ENCODE results near the gene CNPY4. TPM values are rescaled to one million over a fixed set of nuclear protein-coding genes. Genes with fewer than 3 reads are reported as not detected.

CNPY4 gene
- total and polyA plus RNA-seq, 10 of the 15 experiments (the other 5 are each of a cell fraction or from before 2014, with no cell fraction given), result 2.5 to 9.2 (median 6.8) TPM

GRCh38 chr7:100158229-100159098 is 39.0 kb downstream of the CNPY4 start, which contains the start of gene TRAPPC14 (continued):
- no peak for TF ChIP-seq ZBTB4 (CRISPR knock-in tag; IDR thresholded peaks at IDR 0.05)
- TF ChIP-seq KLF5 (IDR thresholded peaks at IDR 0.05; ENCODE audit: partially characterized antibody), result peak; percentile 61
- TF ChIP-seq TCF12 (IDR thresholded peaks at IDR 0.05; ENCODE audit: low read depth, low read length), result 0 out of 2 replicates have a peak, but pooled peaks have one; percentile 24
- no peak for TF ChIP-seq IRF4 (IDR thresholded peaks at IDR 0.05; ENCODE audit: low read depth, low read length)
- TF ChIP-seq, protein P1, sequence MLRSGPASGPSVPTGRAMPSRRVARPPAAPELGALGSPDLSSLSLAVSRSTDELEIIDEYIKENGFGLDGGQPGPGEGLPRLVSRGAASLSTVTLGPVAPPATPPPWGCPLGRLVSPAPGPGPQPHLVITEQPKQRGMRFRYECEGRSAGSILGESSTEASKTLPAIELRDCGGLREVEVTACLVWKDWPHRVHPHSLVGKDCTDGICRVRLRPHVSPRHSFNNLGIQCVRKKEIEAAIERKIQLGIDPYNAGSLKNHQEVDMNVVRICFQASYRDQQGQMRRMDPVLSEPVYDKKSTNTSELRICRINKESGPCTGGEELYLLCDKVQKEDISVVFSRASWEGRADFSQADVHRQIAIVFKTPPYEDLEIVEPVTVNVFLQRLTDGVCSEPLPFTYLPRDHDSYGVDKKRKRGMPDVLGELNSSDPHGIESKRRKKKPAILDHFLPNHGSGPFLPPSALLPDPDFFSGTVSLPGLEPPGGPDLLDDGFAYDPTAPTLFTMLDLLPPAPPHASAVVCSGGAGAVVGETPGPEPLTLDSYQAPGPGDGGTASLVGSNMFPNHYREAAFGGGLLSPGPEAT (IDR thresholded peaks at IDR 0.05; ENCODE audit: low read depth), result peak; percentile 38; the same call in 1 of the 2 replicates
- TF ChIP-seq ATF7 (IDR thresholded peaks at IDR 0.05; ENCODE audit: low read depth), result no peak
- TF ChIP-seq NBN (IDR thresholded peaks at IDR 0.05), result peak; percentile 68; the same call in 1 of the 2 replicates

All from GM12878 (cell line).